Stimulated activated CD8-positive, alpha-beta memory T cell treated with anti-CD3 and anti-CD28 coated beads, Interleukin-12 subunit alpha, Interleukin-12 subunit beta, amount 100 ng/mL, for 4 hours (primary cell): ENCODE data around the gene FLII.
A peak's percentile ranks its signal among the peaks of the same experiment; 100 is the strongest.
"Not testable (repeated sequence)": the region's sequence is repeated elsewhere in the genome, so short reads cannot be mapped to it uniquely, and the experiment has no call there.

Experiments used
- DNase-seq: peaks from one replicate; pipeline ENCODE4 v3.0.0-alpha.2; 2020; ENCODE audit warnings: low read depth

Gene FLII

GRCh38 chr17:18258356-18259038 lies at the start of gene FLII:
Gene FLII (minus strand): TSS chr17:18258738. CDS start chr17:18258690, 48 bp downstream.
- peak; percentile 46 for DNase-seq

GRCh38 chr17:18303206-18303605 lies 44.7 kb upstream of the FLII start:
- not testable (repeated sequence) for DNase-seq

- DNase-seq = no peak
Measured at GRCh38 chr17:18300725-18301480, 42.4 kb upstream of the FLII start.

GRCh38 chr17:18298061-18298460 lies 39.5 kb upstream of the FLII start:
- not testable (repeated sequence) for DNase-seq

- DNase-seq = no peak
Measured at GRCh38 chr17:18291718-18292540, 33.4 kb upstream of the FLII start.

GRCh38 chr17:18285296-18285695 lies 26.8 kb upstream of the FLII start:
- no peak for DNase-seq

- no peak for DNase-seq
Measured at GRCh38 chr17:18281788-18282187, 23.2 kb upstream of the FLII start.

GRCh38 chr17:18280766-18281371 lies 22.3 kb upstream of the FLII start:
- DNase-seq = no peak

- no peak for DNase-seq
Measured at GRCh38 chr17:18280249-18280648, 21.7 kb upstream of the FLII start.

- no peak for DNase-seq
Measured at GRCh38 chr17:18278867-18279266, 20.3 kb upstream of the FLII start.

GRCh38 chr17:18277076-18277475 lies 18.5 kb upstream of the FLII start:
- no peak for DNase-seq

- DNase-seq = no peak
Measured at GRCh38 chr17:18270046-18270931, 11.8 kb upstream of the FLII start.

GRCh38 chr17:18267927-18268711 lies 9.6 kb upstream of the FLII start:
- DNase-seq = no peak

- no peak for DNase-seq
Measured at GRCh38 chr17:18267366-18267765, 8.8 kb upstream of the FLII start.

GRCh38 chr17:18263885-18264682 lies 5.5 kb upstream of the FLII start:
- DNase-seq = no peak

- no peak for DNase-seq
Measured at GRCh38 chr17:18262641-18263040, 4.1 kb upstream of the FLII start.

- no peak for DNase-seq
Measured at GRCh38 chr17:18262111-18262510, 3.6 kb upstream of the FLII start.

- DNase-seq = no peak
Measured at GRCh38 chr17:18261659-18262058, 3.1 kb upstream of the FLII start.

GRCh38 chr17:18261146-18261515 lies 2.6 kb upstream of the FLII start:
- DNase-seq = peak; percentile 22
